HepG2 (cell line): ENCODE results near the gene C11orf71. TPM values are rescaled to one million over a fixed set of nuclear protein-coding genes. Genes with fewer than 3 reads are reported as not detected.
A peak's percentile ranks its signal among the peaks of the same experiment; 100 is the strongest.

ENCODE experiments used
- ARNT ChIP-seq: fragments of 450-650 bp; IDR thresholded peaks from 2 replicates; pipeline ENCODE4 v1.6.1; 2017
- DNMT3B ChIP-seq: conservative IDR thresholded peaks from 2 replicates; pipeline ENCODE4 v1.6.1; 2016; ENCODE audit warnings: missing biosample characterization, control low read depth
- GATAD2A ChIP-seq: IDR thresholded peaks from 2 replicates; pipeline ENCODE4 v1.6.1; 2016
- GFI1 ChIP-seq: sonication (generic); formaldehyde crosslinking; IDR thresholded peaks from 2 replicates; pipeline ENCODE4 v1.5.0; 2020; ENCODE audit warnings: missing genetic modification reagents, mild to moderate bottlenecking, borderline replicate concordance
- KLF15 ChIP-seq: sonication (generic); formaldehyde crosslinking; IDR thresholded peaks from 2 replicates; pipeline ENCODE4 v1.8.1; 2023; ENCODE audit warnings: borderline replicate concordance, mild to moderate bottlenecking, inconsistent platforms, missing genetic modification reagents, mixed read lengths
- MBNL3 ChIP-seq: fragments of 250-450 bp; sonication (Bioruptor Pico); conservative IDR thresholded peaks from 2 replicates; pipeline ENCODE4 v1.8.0; 2022; ENCODE audit warnings: mild to moderate bottlenecking, inconsistent platforms
- NCOA1 ChIP-seq: sonication (generic); formaldehyde crosslinking; IDR thresholded peaks from 2 replicates; pipeline ENCODE4 v1.9.0; 2021; ENCODE audit warnings: missing genetic modification reagents
- NFKBIZ ChIP-seq: IDR thresholded peaks from 2 replicates; pipeline ENCODE4 v1.6.1; 2018; ENCODE audit warnings: missing genetic modification reagents, missing compliant biosample characterization
- NFYB ChIP-seq: sonication (generic); formaldehyde crosslinking; IDR thresholded peaks from 2 replicates; pipeline ENCODE4 v1.4.0; 2020; ENCODE audit warnings: missing genetic modification reagents
- PHF21A ChIP-seq: sonication (generic); formaldehyde crosslinking; IDR thresholded peaks from 2 replicates; pipeline ENCODE4 v1.5.0; 2020; ENCODE audit warnings: mild to moderate bottlenecking, missing genetic modification reagents
- RARA ChIP-seq: IDR thresholded peaks from 2 replicates; pipeline ENCODE4 v1.6.1; 2016; ENCODE audit warnings: missing genetic modification reagents, missing compliant biosample characterization
- SIN3A ChIP-seq: IDR thresholded peaks from 2 replicates; pipeline ENCODE4 v1.6.1; 2011; ENCODE audit warnings: low read depth, mild to moderate bottlenecking, control low read depth, low read length, borderline replicate concordance
- SRSF4 ChIP-seq: fragments of 200-400 bp; formaldehyde crosslinking; IDR thresholded peaks from one replicate; pipeline ENCODE4 v1.6.1; 2018; ENCODE audit warnings: mild to moderate bottlenecking, low read depth, low read length, moderate library complexity; ENCODE audit not compliant: poor library complexity, severe bottlenecking
- TFDP2 ChIP-seq: sonication (generic); formaldehyde crosslinking; IDR thresholded peaks from 2 replicates; pipeline ENCODE4 v1.4.0; 2020; ENCODE audit warnings: missing genetic modification reagents
- ZFX ChIP-seq: sonication (generic); formaldehyde crosslinking; IDR thresholded peaks from 2 replicates; pipeline ENCODE4 v1.4.0; 2020; ENCODE audit warnings: mild to moderate bottlenecking, low read depth, missing genetic modification reagents, moderate library complexity
- ZNF331 ChIP-seq: sonication (generic); formaldehyde crosslinking; IDR thresholded peaks from 2 replicates; pipeline ENCODE4 v1.4.0; 2020; ENCODE audit warnings: missing genetic modification reagents
- ZNF34 ChIP-seq: sonication (generic); formaldehyde crosslinking; IDR thresholded peaks from 2 replicates; pipeline ENCODE4 v1.4.0; 2020; ENCODE audit warnings: mild to moderate bottlenecking, missing genetic modification reagents, borderline replicate concordance
- polyA plus RNA-seq, 8 experiments: library from polyadenylated mRNA; depleted of rRNA in 3 of 8; stranded (reverse) in 7 of 8; unstranded in 1 of 8; fragments of >200 nt; fragmentation: Illumina TruSeq in 4 of 8; extraction: Trizol in 4 of 8; gene quantifications; 2 replicates each; pipeline versions ENCODE4 v1.2.1 to v1.2.3, GENCODE V29; 2011 to 2016; ENCODE audit warnings: low read depth in 4 of 8, missing spikeins in 1 of 8, mixed read lengths in 1 of 8; ENCODE audit not compliant: insufficient read depth in 1 of 8
- total RNA-seq, 5 experiments: library from RNA; depleted of rRNA; stranded (reverse); fragments of >200 nt; fragmentation: Illumina TruSeq; extraction: Trizol; gene quantifications; 2 replicates each; pipeline ENCODE4 v1.2.3, GENCODE V29; 2016; ENCODE audit warnings: low read depth in 1 of 5
- TF ChIP-seq, protein P1 (sequence below): sonication (generic); formaldehyde crosslinking; IDR thresholded peaks from 2 replicates; pipeline ENCODE4 v1.4.0; 2020; ENCODE audit warnings: missing genetic modification reagents, mild to moderate bottlenecking, borderline replicate concordance
- TF ChIP-seq, protein P2 (sequence below): sonication (generic); formaldehyde crosslinking; IDR thresholded peaks from 2 replicates; pipeline ENCODE4 v1.4.0; 2020; ENCODE audit warnings: missing genetic modification reagents, borderline replicate concordance
- TF ChIP-seq, protein P3 (sequence below): sonication (generic); formaldehyde crosslinking; IDR thresholded peaks from 2 replicates; pipeline ENCODE4 v1.4.0; 2020; ENCODE audit warnings: missing genetic modification reagents

C11orf71 gene
- total and polyA plus RNA-seq, 2 of the 13 experiments (the other 11 are each of a cell fraction or from before 2014, with no cell fraction given), result 7.1 to 7.8 TPM

DNA sequence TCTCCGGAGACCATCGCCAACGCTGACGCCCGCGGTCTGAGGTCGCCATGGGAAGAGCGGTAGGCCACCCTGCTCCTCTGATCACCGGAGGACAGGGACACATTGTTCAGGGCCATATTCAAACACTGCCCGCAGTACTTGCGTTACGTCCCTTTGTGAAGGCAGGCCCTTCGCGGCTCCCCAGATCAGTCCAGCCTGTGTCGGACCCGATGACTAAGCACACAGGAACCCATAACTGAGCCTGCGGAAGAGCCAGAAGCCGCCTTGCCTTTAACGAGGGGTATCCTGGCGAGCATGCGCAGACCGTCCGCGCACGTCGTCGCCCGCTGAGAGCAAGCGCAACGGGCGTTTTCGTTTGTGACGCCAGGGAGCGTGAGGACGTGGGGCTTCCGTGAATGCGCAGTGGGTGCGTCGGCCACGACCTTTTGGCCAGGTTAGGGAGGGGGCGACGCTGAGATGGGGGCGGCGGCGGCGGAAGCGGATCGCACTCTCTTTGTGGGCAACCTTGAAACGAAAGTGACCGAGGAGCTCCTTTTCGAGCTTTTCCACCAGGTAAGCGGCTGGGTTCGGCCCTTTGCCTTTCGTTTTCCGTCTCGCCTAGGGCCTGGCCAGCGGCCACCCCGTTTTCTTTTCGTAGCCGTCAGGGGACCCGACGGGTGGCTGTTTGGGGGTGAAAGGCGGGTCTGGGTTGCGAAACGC is at the start of gene C11orf71, which contains the start of gene RBM7 (continued):
- no peak for TF ChIP-seq ZNF34 (CRISPR knock-in tag)
- TF ChIP-seq ZNF331, result peak; percentile 63; the same call in 1 of the 2 replicates
- peak; percentile 35; the same call in 1 of the 2 replicates for TF ChIP-seq NFYB
- peak; percentile 84; the same call in 1 of the 2 replicates for TF ChIP-seq PHF21A (CRISPR knock-in tag)
- 0 out of 2 replicates have a peak, but pooled peaks have one; percentile 69 for TF ChIP-seq DNMT3B (CRISPR knock-in tag)
- TF ChIP-seq SRSF4, result no peak
- TF ChIP-seq, protein P1, sequence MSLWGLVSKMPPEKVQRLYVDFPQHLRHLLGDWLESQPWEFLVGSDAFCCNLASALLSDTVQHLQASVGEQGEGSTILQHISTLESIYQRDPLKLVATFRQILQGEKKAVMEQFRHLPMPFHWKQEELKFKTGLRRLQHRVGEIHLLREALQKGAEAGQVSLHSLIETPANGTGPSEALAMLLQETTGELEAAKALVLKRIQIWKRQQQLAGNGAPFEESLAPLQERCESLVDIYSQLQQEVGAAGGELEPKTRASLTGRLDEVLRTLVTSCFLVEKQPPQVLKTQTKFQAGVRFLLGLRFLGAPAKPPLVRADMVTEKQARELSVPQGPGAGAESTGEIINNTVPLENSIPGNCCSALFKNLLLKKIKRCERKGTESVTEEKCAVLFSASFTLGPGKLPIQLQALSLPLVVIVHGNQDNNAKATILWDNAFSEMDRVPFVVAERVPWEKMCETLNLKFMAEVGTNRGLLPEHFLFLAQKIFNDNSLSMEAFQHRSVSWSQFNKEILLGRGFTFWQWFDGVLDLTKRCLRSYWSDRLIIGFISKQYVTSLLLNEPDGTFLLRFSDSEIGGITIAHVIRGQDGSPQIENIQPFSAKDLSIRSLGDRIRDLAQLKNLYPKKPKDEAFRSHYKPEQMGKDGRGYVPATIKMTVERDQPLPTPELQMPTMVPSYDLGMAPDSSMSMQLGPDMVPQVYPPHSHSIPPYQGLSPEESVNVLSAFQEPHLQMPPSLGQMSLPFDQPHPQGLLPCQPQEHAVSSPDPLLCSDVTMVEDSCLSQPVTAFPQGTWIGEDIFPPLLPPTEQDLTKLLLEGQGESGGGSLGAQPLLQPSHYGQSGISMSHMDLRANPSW (CRISPR knock-in tag), result peak; percentile 71; the same call in 1 of the 2 replicates
- TF ChIP-seq, protein P2, sequence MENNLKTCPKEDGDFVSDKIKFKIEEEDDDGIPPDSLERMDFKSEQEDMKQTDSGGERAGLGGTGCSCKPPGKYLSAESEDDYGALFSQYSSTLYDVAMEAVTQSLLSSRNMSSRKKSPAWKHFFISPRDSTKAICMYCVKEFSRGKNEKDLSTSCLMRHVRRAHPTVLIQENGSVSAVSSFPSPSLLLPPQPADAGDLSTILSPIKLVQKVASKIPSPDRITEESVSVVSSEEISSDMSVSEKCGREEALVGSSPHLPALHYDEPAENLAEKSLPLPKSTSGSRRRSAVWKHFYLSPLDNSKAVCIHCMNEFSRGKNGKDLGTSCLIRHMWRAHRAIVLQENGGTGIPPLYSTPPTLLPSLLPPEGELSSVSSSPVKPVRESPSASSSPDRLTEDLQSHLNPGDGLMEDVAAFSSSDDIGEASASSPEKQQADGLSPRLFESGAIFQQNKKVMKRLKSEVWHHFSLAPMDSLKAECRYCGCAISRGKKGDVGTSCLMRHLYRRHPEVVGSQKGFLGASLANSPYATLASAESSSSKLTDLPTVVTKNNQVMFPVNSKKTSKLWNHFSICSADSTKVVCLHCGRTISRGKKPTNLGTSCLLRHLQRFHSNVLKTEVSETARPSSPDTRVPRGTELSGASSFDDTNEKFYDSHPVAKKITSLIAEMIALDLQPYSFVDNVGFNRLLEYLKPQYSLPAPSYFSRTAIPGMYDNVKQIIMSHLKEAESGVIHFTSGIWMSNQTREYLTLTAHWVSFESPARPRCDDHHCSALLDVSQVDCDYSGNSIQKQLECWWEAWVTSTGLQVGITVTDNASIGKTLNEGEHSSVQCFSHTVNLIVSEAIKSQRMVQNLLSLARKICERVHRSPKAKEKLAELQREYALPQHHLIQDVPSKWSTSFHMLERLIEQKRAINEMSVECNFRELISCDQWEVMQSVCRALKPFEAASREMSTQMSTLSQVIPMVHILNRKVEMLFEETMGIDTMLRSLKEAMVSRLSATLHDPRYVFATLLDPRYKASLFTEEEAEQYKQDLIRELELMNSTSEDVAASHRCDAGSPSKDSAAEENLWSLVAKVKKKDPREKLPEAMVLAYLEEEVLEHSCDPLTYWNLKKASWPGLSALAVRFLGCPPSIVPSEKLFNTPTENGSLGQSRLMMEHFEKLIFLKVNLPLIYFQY (CRISPR knock-in tag), result no peak; the same call in 1 of the 2 replicates
- peak; percentile 55 for TF ChIP-seq GATAD2A (CRISPR knock-in tag)
- TF ChIP-seq, protein P3, sequence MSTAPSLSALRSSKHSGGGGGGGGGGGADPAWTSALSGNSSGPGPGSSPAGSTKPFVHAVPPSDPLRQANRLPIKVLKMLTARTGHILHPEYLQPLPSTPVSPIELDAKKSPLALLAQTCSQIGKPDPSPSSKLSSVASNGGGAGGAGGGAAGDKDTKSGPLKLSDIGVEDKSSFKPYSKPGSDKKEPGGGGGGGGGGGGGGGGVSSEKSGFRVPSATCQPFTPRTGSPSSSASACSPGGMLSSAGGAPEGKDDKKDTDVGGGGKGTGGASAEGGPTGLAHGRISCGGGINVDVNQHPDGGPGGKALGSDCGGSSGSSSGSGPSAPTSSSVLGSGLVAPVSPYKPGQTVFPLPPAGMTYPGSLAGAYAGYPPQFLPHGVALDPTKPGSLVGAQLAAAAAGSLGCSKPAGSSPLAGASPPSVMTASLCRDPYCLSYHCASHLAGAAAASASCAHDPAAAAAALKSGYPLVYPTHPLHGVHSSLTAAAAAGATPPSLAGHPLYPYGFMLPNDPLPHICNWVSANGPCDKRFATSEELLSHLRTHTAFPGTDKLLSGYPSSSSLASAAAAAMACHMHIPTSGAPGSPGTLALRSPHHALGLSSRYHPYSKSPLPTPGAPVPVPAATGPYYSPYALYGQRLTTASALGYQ (CRISPR knock-in tag), result peak; percentile 68; the same call in 1 of the 2 replicates
- peak; percentile 78; the same call in 1 of the 2 replicates for TF ChIP-seq SIN3A
- TF ChIP-seq GFI1 (CRISPR knock-in tag), result peak; percentile 34; the same call in 1 of the 2 replicates
- no peak for TF ChIP-seq KLF15
- no peak for TF ChIP-seq NCOA1 (CRISPR knock-in tag)
- TF ChIP-seq RARA (CRISPR knock-in tag), result peak; percentile 84
- no peak for TF ChIP-seq NFKBIZ
- no peak for TF ChIP-seq MBNL3 (CRISPR knock-in tag)
- TF ChIP-seq ZFX (CRISPR knock-in tag), result peak; percentile 97
- no peak for TF ChIP-seq ARNT
- no peak; the same call in 1 of the 2 replicates for TF ChIP-seq TFDP2 (CRISPR knock-in tag)
